MM.1S (cell line): ENCODE data around the gene CLMP.

Experiments
- DNase-seq: peaks from one replicate; pipeline ENCODE4 v3.0.0-alpha.2; 2015
- H2AFZ ChIP-seq: fragments of 300-600 bp; sonication (generic); 2 replicates; pipeline ENCODE4 v1.6.0; 2016; ENCODE audit warnings: antibody characterized with exemption, low read length
- H3F3A ChIP-seq: fragments of 300-600 bp; sonication (generic); 2 replicates; pipeline ENCODE4 v1.6.1; 2016; ENCODE audit warnings: mild to moderate bottlenecking, antibody characterized with exemption, low read length, moderate library complexity, mixed read lengths; ENCODE audit not compliant: insufficient read depth
- H3K27ac ChIP-seq: fragments of 300-600 bp; sonication (generic); 2 replicates; pipeline ENCODE4 v1.5.1; 2016; ENCODE audit warnings: mild to moderate bottlenecking, low read length
- H3K27me3 ChIP-seq: fragments of 300-600 bp; sonication (generic); replicated peaks from 2 replicates; pipeline ENCODE4 v1.6.0; 2016; ENCODE audit warnings: low read length; ENCODE audit not compliant: insufficient read depth
- H3K36me3 ChIP-seq: fragments of 300-600 bp; sonication (generic); replicated peaks from 2 replicates; pipeline ENCODE4 v1.6.1; 2016; ENCODE audit warnings: mild to moderate bottlenecking, low read length, mixed read lengths; ENCODE audit not compliant: insufficient read depth
- H3K4me1 ChIP-seq: fragments of 300-600 bp; sonication (generic); 2 replicates; pipeline ENCODE4 v1.6.1; 2016; ENCODE audit warnings: low read length, mixed read lengths
- H3K4me2 ChIP-seq: fragments of 300-600 bp; sonication (generic); 2 replicates; pipeline ENCODE4 v1.6.0; 2016; ENCODE audit warnings: low read depth, low read length
- H3K4me3 ChIP-seq: fragments of 300-600 bp; sonication (generic); 2 replicates; pipeline ENCODE4 v1.5.1; 2016; ENCODE audit warnings: low read length, mixed read lengths
- H3K79me2 ChIP-seq: fragments of 300-600 bp; sonication (generic); 2 replicates; pipeline ENCODE4 v1.6.1; 2016; ENCODE audit warnings: mixed run types, low read length, mixed read lengths
- H3K9ac ChIP-seq: fragments of 300-600 bp; sonication (generic); 2 replicates; pipeline ENCODE4 v1.6.1; 2016; ENCODE audit warnings: low read length, mixed read lengths
- H3K9me2 ChIP-seq: fragments of 300-600 bp; sonication (generic); replicated peaks from 2 replicates; pipeline ENCODE4 v1.6.1; 2016; ENCODE audit warnings: mild to moderate bottlenecking, low read length, mixed read lengths; ENCODE audit not compliant: insufficient read depth
- H3K9me3 ChIP-seq: fragments of 300-600 bp; sonication (generic); replicated peaks from 2 replicates; pipeline ENCODE4 v1.6.1; 2016; ENCODE audit warnings: mild to moderate bottlenecking, low read length, mixed read lengths; ENCODE audit not compliant: insufficient read depth
- H4K20me1 ChIP-seq: fragments of 300-600 bp; sonication (generic); 2 replicates; pipeline ENCODE4 v1.6.1; 2016; ENCODE audit warnings: mild to moderate bottlenecking, low read length, moderate library complexity, mixed read lengths; ENCODE audit not compliant: insufficient read depth
- EZH2 ChIP-seq: fragments of 300-600 bp; sonication (generic); optimal IDR thresholded peaks from 2 replicates; pipeline ENCODE3; 2017; ENCODE audit warnings: low read depth, mild to moderate bottlenecking, antibody characterized with exemption, low read length, mixed read lengths
- EZH2phosphoT487 ChIP-seq: fragments of 300-600 bp; sonication (generic); IDR thresholded peaks from 2 replicates; pipeline ENCODE4 v1.6.1; 2018; ENCODE audit warnings: antibody characterized with exemption, low read length
- TF ChIP-seq, protein P1 (sequence below): fragments of 300-600 bp; sonication (generic); IDR thresholded peaks from 2 replicates; pipeline ENCODE4 v1.5.1; 2016; ENCODE audit warnings: antibody characterized with exemption, low read length, mixed read lengths

CLMP gene

DNA sequence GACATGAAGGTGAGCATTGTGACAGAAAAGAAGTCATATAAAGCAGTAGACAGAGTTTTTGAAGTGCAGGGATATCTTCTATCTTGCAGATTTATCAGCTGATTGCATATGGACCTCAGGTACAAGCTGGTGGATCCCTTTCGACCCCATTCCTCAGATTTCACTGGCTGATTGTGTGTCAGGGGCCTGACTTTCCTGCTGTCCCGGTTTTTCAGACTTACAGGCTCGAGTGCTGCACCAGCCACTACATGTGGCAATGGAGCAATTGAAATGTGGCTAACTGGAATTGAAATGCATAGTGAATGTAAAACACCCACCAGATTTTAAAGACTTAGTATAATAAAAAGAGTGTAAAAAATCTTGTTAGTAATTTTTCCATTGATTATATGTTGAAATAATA, 50.3 kb downstream of the CLMP start:
- no peaks in the 10 kb centered on the region for H3K9me2 ChIP-seq
- no peak for DNase-seq
- no peaks in the 10 kb centered on the region for H3K27me3 ChIP-seq
- no peak overlapping the region for H3K4me2 ChIP-seq
- H3K79me2 ChIP-seq = no peaks in the 10 kb centered on the region
- H3K4me1 ChIP-seq = no peaks in the 10 kb centered on the region
- no peak overlapping the region for H3K9ac ChIP-seq
- H3K9me3 ChIP-seq = no peaks in the 10 kb centered on the region
- no peaks in the 10 kb centered on the region for H4K20me1 ChIP-seq
- TF ChIP-seq EZH2 (no peak), EZH2phosphoT487 (no peak)
- TF ChIP-seq, protein P1, sequence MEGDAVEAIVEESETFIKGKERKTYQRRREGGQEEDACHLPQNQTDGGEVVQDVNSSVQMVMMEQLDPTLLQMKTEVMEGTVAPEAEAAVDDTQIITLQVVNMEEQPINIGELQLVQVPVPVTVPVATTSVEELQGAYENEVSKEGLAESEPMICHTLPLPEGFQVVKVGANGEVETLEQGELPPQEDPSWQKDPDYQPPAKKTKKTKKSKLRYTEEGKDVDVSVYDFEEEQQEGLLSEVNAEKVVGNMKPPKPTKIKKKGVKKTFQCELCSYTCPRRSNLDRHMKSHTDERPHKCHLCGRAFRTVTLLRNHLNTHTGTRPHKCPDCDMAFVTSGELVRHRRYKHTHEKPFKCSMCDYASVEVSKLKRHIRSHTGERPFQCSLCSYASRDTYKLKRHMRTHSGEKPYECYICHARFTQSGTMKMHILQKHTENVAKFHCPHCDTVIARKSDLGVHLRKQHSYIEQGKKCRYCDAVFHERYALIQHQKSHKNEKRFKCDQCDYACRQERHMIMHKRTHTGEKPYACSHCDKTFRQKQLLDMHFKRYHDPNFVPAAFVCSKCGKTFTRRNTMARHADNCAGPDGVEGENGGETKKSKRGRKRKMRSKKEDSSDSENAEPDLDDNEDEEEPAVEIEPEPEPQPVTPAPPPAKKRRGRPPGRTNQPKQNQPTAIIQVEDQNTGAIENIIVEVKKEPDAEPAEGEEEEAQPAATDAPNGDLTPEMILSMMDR = no peak
- no peak overlapping the region for H3K27ac ChIP-seq
- H2AFZ ChIP-seq = no peak overlapping the region
- no peaks in the 10 kb centered on the region for H3K36me3 ChIP-seq
- H3K4me3 ChIP-seq = no peak overlapping the region
- H3F3A ChIP-seq = no peaks in the 10 kb centered on the region

DNA sequence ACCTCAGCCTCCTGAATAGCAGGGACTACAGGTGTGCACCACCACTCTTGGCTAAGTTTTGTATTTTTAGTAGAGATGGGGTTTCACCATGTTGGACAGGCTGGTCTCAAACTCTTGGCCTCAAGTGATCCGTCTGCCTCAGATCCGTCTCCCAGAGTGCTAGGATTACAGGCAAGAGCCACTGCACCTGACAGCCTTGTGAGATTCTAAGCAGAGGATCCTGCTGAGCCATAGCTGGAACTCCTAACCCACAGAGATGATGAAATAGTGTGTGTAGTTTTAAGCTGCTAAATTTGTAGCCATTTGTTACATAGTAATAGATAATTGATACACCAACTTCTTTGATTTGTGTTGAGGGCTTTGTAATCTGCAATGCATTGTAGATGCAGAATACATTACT, 51.1 kb downstream of the CLMP start:
- H3K9me2 ChIP-seq = no peaks in the 10 kb centered on the region
- no peak for DNase-seq
- H3K79me2 ChIP-seq = no peaks in the 10 kb centered on the region
- H3K4me1 ChIP-seq = no peaks in the 10 kb centered on the region
- no peaks in the 10 kb centered on the region for H3K27me3 ChIP-seq
- no peaks in the 10 kb centered on the region for H3K36me3 ChIP-seq
- H4K20me1 ChIP-seq = no peaks in the 10 kb centered on the region
- no peaks in the 10 kb centered on the region for H3K9me3 ChIP-seq
- H3K27ac ChIP-seq = no peak overlapping the region
- no peak overlapping the region for H3K4me3 ChIP-seq
- TF ChIP-seq, protein P1 = no peak
- no peak for TF ChIP-seq EZH2phosphoT487
- no peak for TF ChIP-seq EZH2
- H2AFZ ChIP-seq = no peak overlapping the region
- no peak overlapping the region for H3K9ac ChIP-seq
- H3F3A ChIP-seq = no peaks in the 10 kb centered on the region
- no peak overlapping the region for H3K4me2 ChIP-seq

DNA sequence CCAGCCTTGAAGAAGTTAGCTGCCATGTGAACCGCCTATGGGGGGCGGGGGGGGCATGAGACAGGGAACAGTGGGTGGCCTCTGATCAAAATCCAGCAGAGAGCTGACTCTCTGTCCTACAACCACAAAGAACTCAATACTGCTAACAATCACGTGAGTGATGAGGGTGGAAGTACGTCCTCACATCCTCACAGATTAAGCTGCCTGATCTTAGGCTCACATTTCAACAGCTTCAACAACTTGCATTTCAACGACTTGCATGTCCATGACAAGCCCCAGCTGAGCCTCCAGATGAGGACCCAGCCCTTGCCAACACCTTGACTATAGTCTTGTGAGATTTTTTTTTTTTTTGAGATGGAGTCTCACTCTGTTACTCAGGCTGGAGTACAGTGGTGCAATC, 51.6 kb downstream of the CLMP start:
- H3K9ac ChIP-seq = no peak overlapping the region
- H4K20me1 ChIP-seq = no peaks in the 10 kb centered on the region
- no peaks in the 10 kb centered on the region for H3K9me3 ChIP-seq
- H3K36me3 ChIP-seq = no peaks in the 10 kb centered on the region
- no peaks in the 10 kb centered on the region for H3K9me2 ChIP-seq
- TF ChIP-seq, protein P1 = no peak
- no peak for TF ChIP-seq EZH2
- TF ChIP-seq EZH2phosphoT487 = no peak
- no peak overlapping the region for H3K27ac ChIP-seq
- no peak overlapping the region for H3K4me3 ChIP-seq
- H2AFZ ChIP-seq = no peak overlapping the region
- no peaks in the 10 kb centered on the region for H3K27me3 ChIP-seq
- H3K4me1 ChIP-seq = no peaks in the 10 kb centered on the region
- H3K79me2 ChIP-seq = no peaks in the 10 kb centered on the region
- H3K4me2 ChIP-seq = no peak overlapping the region
- H3F3A ChIP-seq = no peaks in the 10 kb centered on the region
- no peak for DNase-seq
